HG03135 (cell line): ENCODE results near the gene EXOSC9.

Source experiments
- ATAC-seq: cut with Tn5 transposase; IDR thresholded peaks from one replicate; pipeline ENCODE4 v1.9.1; 2021; ENCODE audit warnings: mild to moderate bottlenecking, moderate library complexity; ENCODE audit not compliant: unreplicated experiment

Gene EXOSC9

DNA sequence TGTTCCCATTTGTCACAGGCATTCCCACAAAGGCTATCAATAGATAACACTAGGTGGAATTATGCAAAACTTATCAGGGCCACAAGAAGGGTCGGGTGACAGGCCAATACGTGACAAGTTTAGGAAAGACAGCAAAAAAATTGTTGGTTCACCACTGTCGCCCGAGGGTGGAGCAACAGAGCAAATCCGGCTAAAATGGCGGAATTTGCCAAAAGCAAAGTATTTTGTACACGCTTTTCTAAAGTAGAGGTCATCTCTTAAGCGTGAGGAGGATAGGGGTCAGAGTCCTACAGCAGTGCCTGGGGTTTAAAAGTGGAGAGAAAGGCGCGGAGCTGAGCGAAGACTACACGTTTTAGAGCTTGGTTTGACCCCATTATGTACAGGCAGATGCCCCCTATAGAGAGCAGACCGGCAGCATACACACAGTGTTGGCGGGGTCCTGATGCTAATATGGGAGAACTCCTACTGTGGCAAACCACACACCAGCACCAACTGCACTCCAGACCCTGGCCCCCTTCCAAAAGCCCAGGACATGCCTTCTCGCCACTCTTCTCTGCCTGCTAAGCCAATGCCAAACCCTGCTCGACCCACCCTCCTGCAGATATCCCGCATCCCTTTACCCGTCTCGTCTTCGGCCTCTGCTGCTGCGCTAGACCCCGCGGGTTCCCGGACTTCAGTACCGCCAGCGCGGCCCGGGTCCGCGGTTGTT is 21.8 kb downstream of the EXOSC9 start:
- peak; percentile 47 for ATAC-seq

DNA sequence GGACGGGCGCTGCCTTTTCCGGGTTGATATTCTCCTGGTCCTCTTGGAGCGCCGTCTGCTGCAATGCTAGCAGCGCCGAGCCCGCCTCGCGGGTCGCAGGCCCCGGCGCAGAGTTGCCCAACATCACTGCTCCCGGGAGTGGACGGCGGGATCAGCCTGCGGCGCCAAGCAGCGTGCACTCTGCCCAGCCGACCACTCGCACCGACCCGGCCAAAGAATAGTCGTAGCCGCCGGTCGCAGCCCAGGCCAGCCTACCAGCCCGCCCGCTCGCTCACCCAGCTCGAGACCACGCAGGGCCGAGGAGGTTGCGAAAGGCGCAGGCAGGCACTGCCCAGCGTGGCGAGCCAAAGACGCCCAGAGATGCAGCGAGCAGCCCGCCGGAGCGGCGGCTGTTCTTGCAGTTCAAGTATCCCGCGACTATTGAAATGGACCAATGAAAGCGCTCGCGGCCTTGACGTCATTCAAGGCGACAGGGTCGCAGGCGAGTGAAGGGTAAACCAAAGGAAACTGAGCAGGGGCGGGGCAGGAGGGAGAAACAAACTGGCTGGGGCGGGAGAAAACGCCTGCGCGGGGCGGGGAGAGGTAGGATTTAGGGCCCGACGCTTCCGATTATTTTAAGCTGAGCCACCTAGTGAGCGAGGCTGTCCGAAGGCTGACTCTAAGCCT is 22.5 kb downstream of the EXOSC9 start, which contains the start of gene CCNA2:
Gene CCNA2 (minus strand): TSS at position 379 of the 666 bp plus-strand sequence. CDS start 255 bp downstream, at position 124.
- peak; percentile 94 for ATAC-seq

DNA sequence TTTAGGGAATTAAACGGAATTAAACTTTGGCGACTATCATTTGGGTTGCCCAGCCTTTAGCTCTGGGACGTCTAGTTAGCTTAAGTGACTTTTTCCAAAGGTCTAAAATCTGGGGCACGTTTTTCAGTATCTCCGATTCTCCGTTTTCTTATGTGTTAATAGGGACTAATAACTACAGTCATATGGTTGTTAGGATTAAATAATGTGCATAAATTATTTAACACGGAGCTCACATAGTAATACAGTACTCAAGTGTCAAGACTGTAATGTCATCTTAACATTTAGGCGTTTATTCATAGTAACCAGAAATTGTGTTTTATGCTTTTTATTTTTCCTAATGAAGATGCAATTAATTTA is 23.0 kb downstream of the EXOSC9 start:
- no peak for ATAC-seq

DNA sequence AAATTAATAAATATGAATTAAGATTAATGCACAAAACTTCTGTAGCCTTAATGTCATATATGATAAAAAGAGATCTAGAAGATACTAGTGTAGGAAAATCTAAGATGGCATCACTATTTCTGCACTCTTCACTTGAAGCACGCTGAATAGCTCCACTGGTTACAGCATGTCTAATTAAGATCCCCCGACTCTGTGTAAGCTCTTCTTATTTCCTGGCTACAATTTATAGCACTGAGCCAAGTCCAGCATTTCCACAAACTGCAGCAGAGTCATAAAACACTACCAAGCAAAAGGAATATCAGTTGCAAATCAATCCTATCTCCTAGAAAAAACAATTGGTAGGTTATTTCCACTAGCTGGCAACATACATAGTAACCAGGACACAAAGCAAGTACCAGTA is 23.8 kb downstream of the EXOSC9 start:
- ATAC-seq: no peak

DNA sequence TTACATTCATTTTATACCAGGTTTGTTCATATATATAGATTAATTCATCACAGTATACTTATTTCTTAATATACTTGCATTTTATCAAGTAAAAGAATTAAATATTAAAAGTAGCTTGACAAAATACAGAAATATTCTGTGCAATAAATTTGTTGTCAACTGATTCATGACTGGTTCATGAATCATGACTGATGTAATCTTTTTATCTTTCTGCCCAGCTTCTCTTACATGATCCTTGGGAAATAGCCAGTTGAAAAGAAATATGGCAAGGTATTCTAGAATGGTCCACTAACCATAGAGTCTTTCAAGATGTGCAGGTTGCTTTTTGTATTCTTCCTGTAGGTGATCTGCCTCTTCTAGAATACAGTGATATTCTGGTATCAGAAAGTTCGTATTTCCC is 26.7 kb downstream of the EXOSC9 start:
- no peak for ATAC-seq

DNA sequence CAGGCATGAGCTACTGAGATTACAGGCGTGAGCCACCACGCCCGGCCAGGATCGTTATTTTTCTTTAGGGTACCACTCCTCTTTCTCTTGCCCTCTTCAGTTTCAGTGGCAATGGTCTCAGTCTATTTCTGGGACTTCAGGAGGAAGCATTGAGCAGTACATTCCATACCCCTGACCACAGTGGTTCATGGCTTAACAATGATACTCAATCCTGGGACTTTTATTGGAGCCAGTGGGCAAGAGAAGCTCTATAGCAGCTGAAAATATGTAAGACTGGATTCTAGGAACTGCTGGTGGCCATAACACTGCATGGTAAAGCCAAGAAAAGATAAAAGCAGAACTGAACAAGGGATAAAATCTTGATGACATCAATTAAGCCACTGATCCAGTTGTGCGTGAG is 28.4 kb downstream of the EXOSC9 start:
- ATAC-seq: no peak

DNA sequence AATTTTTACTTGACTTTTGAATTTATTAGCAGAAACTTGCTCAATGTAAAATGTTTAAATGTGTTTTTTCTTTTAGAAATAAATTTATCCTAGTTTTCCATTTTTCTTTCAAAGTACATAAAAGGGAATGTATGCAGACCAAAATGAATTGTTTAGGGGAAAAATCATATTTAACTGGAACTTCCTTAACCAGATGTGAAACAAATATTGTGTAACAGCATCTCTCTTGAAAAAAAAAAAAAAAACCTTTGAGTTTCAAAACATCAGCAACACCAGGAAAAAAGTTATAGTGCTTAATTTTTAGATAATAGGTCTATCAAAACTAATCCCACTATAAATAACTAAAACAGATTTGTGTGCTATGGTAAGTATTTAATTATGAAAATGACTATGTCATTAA is 37.0 kb downstream of the EXOSC9 start:
- no peak for ATAC-seq

DNA sequence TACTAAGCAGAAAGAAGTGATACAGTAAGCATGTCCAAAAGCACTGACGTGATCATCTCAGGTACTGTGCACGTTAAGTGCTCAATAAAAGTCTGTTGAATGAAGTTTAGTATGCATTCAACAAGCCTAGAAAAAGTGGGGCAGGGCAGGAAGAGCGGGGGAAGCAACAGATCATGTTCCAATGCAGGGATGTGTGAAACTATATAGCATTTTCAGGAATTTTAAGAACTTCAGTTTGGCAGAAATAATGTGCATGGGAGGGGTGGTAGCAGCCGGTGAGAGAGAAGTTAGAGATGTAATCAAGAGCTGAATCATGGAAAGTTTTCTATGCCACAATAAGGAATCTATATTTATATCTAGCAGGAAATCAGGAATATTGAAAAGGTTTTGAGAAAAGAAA is 41.7 kb downstream of the EXOSC9 start:
- ATAC-seq: no peak

DNA sequence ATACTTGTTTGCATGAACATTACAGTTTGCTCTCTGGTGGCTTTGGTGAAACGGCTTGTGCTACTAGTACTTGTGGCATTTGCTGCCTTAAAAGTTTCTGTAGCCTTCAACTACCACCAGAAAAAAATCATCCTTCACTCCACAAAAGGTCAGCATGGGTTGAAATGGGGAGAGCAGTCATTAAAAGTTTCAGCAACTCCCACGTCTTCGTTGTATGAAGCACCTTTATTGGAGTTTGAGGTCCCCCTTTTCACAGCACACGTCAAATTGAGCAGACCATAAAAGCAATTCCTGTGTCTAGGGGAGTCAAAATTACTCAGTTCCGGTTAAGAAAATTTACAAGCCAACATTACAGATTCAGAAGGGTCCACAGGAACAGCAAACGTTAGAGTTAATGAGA is 45.5 kb downstream of the EXOSC9 start:
- ATAC-seq: no peak

DNA sequence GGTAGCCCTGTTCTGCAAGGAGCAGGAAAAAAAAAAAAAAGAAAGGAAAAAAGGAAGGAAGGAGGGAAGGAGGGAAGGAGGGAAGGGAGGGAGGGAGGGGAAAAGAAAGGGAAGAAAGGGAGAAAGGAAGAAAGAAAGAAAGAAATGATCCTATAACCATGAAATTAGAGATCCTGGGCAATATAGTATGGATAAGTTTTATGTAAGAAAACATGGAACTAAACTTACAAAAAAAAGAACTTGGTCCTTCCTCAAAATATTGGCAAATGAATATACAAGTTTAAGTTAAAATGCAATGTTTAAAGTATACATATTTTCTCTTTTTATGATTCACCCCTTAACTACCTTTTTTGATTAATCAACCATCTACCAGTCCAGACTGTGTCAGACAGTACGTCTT is 50.2 kb downstream of the EXOSC9 start:
- ATAC-seq: no peak

DNA sequence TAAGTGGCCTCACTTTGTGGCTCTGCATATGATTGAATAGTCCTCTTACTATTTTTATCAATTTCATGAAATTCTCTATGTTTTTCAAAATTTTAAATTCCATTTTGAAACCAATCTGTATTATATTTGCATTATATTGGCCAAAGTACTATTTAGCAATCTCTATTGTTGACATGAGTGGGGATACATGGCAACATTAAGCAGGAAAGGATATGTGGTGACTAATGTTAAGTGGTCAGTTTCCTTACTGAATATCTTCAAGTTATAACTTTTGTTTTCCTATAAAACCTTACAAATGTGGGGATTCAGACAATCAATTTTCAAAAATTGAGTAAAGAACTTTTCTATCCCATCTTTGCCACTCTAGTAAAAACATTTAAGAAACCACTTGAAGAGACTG is 59.0 kb downstream of the EXOSC9 start:
- no peak for ATAC-seq

DNA sequence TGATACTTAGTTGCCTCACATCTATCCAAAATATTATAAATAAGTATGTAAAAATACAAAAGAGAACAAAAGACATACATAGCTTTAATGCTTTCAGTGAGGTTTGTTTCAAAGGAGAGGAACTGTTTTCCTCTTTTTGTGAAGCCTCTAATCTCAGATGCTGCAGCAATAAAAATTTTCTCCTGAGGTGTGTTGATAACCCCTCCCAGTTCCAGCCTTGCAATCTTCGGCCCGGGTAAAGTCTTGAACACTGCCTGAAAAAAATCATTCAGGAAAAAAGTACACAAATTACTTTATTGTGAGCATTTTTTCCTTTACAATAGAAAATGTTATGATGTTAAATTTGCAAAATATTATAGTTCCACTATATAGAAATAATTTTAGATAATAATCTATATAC is 60.3 kb downstream of the EXOSC9 start:
- no peak for ATAC-seq

DNA sequence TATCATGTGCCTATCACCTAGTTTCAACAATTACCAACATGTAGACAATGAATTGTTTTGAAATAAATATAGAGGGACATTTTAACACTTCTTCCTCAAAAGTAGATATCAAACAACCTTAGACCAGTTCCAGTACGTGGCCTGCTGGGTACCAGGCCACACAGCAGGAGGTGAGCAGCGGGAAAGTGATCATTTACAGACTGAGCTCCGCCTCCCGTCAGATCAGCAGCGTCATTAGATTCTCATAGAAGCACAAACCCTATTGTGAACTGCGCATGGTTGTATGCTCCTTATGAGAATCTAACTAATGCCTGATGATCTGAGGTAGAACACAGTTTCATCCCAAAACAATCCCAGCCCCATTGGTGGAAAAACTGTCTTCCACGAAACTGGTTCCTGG is 62.7 kb downstream of the EXOSC9 start:
- ATAC-seq: no peak
